Measurements from ENCODE around the gene HDAC10.
"Not testable (repeated sequence)": the region's sequence is repeated elsewhere in the genome, so short reads cannot be mapped to it uniquely, and the experiment has no call there.

HDAC10 gene

DNA sequence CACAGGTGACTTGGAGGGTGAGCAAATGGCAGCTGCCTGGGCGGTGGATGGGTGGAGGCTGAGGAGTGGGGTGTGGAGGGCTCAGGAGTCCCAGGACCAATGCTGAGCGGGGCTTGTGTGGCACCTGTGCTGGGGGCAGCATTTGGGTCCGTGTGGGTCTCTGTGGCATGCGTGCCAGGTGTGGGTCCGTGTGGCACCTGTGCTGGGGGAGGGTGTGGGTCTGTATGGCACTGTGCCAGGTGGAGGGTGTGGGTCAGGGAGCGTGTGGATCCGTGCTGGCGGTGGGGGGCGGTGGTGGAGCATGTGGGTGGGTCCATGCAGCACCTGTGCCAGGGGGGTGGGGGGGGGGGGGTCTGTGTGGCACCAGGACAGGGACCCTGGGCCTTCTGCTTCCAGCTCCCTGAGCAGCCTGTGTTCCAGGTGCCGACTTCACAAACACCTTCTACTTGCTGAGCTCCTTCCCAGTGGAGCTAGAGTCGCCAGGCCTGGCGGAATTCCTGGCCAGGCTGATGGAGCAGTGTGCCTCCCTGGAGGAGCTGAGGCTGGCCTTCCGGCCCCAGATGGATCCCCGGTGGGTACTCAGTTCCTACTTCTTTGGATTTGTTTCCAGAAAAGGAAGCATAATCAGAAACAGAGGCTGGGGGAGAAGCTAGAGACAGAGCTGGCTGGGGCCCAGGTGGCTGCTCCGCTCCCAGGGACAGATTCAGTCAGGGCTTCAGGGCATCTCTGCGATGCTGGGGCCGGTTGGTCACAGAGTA lies 35.6 kb downstream of the HDAC10 start:
- no peak for DNase-seq

DNA sequence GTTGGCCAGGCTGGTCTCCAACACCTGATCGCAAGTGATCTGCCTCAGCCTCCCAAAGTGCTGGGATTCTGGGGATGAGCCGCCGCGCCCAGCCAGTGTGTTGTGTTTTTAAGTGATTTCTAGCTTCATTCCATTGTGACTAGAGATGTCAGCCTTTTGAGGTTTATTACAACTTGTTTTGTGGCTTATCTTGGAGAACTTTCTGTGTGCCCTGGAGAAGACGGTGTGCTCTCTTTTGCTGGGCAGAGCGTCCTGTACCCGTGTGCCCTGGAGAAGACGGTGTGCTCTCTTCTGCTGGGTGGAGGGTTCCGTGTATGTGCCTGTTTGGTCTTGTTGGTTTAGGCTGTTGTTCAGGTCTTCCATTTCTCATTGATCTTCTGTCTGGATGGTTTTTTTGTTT lies 37.8 kb downstream of the HDAC10 start:
- DNase-seq, result no peak

DNA sequence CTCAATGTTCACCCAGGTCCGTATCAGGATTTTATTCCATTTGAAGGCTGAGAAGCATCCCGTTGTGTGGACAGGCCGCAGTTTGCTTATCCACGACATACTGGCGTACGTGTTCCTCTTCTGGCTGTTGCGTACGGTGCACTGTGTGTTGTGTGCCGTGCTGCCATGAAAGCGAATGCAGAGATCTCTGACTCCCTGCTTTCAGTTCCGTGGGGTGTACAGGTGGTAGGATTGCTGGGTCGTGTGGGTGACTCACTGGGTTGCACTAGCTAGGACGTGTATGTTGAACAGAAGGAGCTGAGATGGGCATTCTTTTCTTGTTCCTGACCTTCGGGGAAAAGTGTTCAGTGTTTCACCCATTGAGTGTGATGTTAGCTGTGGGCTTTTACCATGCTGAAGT lies 39.9 kb downstream of the HDAC10 start:
- DNase-seq, result no peak

DNA sequence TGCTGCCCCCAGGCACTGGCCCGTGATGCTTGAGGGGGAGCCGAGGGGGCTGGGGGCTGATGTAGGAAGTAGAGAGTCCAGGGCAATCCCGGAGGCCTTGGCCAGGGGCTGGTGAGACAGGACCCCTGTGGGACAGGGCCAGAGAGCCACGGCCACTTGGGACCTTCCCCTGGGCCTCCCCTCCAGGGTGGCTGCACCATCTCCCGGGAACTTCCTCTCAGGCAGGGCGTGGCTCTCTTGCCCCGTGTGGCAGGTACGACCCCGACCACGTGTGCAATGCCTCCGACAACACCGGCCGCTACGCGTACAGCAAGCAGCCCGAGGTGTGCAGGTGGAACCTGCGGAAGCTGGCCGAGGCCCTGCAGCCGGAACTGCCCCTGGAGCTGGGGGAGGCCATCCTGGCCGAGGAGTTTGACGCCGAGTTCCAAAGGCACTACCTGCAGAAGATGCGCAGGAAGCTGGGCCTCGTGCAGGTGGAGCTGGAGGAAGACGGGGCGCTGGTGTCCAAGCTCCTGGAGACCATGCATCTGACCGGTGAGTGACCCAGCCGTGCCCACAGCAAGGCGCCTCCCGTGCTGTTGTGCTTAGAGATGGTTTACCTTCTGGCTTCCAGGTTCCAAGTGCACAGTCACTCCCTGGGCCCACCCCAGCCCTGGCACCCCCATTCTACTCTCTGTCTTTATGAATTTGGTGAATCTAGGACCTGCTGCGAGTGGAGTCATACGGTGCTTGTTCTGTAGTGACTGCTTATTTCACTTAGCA lies 40.5 kb downstream of the HDAC10 start:
- no peak for DNase-seq

DNA sequence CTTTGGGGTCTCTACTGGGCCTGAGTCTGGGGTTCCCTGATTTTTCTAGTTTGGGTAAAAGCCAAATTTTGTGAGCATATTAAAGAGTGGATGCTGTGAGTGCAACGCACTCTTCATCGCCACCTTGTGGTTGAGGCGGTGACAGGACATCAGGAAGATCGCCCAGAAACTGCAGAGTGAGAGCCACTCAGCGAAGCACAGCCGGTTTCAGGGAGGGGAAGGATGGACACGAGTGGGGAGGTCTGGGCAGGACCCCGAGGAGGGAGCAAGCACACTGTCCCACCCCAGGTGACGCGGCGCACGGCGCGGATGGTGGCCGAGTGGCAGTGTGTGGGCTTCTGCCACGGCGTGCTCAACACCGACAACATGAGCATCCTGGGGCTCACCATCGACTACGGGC lies 41.2 kb downstream of the HDAC10 start:
- DNase-seq, result peak; percentile 8

DNA sequence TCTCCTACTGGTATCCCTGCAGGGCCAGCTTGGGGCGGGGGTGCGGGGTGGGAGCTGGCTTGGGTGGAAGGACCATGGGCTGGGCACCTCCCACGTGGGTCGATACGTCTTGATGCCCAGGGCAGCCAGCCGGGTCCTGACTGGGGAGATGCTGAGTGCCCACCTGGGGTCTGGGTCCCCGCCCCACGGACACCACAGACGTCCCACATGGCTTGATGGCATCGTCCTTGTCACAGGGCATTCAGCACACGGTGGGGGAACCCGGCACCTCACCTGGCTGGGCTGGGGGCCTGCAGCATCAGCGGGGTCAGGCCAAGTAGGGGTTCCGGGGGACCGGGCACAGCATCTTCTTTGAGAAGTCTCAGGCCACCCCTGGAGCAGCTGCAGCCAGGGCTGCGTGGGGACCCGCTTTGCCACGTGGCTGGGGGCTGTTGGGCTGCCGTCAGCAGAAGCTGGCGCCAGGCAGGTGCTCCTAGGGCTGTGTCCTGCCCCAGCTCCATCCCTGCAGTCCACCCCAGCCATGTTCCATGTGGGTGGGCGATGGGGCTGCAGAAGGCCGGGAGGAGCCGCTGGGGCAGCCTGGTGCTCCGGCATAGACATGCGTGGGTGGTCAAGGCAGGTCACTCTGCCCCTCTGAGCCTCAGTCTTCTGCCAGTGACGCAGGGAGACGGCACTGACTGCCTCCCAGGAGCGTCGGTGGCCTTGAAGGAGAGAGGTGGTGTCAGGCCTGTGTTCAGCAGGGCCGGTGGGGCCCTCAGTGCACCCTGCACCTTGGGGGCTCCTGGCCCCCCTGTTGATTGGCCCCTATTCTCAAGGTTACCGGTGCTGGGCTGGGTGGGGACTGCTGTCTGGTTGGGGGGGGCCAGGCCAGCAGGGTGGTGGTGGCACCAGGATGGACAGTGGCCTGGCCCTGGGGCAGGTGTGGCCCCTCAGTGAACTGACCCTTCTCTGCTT lies 41.8 kb downstream of the HDAC10 start:
- no peak for DNase-seq

DNA sequence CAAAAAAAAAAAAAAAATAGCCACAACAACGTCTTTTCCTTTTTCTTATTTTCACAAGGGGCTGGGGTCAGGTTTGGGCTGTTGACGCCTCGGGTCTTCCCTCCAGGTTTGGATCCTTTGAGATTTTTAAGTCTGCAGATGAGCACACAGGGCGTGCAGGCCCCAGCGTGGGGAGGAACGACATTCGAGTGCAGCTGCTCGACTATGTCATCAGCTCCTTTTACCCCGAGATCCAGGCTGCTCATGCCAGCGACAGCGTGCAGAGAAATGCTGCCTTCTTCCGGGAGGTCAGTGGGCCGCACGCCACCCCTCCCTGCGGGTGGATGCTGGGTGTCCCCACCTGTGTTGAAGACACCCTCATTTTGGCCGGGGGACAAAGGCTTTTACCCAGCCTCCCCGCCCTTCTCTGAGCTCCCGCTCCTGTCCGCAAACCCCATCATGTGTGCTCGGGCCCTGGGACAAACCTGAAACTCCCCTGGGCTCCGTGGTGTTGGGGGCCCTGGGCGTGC lies 42.6 kb downstream of the HDAC10 start:
- DNase-seq, result no peak

DNA sequence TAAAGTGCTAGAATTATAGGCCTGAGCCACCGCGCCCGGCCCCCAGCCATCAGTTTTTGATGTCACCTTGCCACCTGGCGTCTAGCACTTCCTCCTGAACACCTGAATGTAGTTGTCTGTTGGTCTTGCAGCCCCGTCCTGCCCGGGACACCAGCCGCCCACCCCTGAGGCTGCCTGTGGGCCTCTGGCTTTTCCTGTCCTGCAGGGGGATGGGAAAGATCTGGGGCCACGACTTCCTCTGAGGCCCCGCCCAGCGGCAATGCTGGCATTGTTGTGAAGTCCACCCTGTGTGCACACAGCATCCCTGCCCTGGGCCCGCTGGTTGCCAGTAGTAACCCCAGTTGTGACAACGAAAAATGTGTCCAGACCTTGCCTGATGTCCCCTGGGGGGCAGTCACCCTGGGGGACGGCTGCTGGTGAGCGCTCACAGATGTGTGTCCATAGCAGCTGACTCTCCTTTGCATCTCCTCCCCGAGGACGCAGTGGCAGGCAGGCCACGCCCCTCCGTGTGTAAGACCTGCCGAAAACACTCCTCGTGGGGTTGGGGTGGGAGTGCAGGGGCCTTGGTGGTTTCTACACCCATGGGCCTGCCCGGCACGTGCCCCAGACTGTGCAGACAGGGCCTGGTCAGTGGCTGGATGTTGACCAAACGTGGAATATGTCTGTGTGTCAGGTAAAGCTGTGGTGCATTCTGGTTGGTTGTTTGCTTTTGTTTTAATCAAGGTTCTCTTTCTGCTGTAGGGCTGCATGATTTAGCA lies 43.5 kb downstream of the HDAC10 start:
- DNase-seq, result no peak

DNA sequence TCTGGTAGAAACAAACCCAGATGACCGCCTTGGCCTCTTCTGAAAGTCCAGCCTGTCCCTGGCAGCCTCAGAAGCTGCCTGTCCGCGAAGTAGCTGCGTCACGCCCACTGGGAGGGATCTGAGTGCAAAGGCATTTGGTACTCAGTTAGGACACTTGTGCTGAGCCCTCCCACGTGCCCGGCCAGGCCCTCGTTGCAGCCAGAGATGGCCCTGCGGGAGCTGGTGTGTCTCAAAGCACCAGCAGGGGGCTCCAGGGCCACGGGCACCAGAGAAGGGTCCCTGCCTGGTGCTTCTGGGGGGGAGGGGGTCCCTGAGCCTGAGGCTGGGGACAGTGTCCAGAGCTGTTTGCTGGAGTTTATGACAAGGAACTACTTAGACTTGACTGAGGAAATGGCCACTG lies 44.5 kb downstream of the HDAC10 start:
- no peak for DNase-seq

DNA sequence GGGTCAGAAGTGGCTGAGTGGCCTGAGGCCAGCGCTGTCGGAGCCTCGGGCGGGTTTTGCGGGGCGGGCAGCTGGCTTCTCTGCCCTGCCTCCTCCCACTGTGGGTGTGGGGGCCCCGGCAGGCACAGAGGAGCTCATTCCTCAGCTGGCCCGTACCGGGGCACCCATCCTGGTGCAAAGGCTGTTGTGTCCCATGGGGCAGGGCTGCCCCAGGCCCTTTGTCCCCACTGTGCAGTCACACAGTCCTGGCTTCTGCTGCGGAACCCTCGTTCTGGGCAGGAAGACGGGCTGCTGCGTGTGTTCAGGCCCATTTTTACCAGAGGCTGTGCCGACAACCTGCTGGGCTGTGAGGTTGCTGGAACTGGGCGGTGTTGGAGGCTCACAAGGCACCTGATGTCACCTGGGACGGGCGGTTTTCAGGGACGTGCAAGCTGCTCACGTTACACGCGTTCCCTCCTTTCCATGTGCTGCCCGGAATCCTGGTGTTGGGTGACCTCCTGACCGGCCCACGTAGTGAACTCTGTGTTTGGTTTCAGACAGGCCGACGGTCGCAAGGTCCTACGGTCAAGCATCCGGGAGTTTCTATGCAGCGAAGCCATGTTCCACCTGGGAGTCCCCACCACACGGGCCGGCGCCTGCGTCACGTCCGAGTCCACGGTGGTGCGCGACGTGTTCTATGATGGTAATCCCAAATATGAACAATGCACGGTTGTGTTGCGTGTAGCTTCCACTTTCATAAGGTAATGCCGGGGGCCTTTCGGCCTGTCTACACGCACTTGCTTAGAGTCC lies 45.1 kb downstream of the HDAC10 start:
- no peak for DNase-seq

DNA sequence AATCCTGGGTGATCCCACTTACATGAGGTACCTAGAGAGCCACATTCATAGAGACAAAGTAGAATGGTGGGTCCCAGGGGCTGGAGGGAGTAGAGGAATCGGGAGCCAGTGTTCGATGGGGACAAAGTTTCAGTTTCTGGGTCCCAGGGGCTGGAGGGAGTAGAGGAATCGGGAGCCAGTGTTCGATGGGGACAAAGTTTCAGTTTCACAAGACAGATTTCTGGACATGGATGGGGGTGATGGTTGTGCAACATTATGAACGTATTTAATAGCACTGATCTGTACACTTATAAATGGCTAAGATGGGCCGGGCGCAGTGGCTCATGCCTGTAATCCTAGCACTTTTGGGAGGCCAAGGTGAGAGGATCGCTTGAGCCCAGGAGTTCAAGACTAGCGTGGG lies 46.1 kb downstream of the HDAC10 start:
- not testable (repeated sequence) for DNase-seq

DNA sequence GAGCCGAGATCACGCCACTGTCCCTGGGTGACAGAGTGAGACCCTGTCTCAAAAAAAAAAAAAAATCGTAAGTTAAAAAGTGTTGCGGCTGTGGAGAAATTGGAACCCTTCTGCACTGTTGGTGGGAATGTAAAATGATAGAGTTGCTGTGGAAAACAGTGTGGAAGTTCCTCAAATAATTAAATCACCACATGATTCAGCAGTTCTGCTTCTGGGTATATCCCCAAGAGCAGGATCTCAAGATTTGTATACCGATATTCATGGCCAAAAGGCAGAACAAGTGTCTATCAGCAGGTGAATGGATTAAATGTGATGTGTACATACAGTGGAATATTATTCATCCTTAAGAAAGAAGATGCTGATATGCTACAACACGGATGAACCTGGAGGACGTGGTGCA lies 46.5 kb downstream of the HDAC10 start:
- no peak for DNase-seq

DNA sequence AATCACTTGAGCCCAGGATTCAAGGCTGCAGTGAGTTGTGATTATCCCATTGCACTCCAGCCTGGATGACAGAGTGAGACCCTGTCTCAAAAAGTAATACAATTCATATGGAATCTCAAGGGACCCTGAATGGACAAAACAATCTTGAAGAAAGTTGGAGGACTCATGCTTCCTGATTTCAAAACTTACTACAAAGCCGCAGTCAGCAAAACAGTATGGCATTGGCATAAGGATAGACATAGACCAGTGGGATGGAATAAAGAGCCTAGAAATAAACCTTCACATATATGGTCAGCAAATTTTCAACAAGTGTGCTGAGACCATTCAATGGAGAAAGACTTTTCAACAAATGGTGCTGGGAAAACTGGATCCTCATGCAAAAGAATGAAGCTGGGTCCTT lies 47.8 kb downstream of the HDAC10 start:
- no peak for DNase-seq

DNA sequence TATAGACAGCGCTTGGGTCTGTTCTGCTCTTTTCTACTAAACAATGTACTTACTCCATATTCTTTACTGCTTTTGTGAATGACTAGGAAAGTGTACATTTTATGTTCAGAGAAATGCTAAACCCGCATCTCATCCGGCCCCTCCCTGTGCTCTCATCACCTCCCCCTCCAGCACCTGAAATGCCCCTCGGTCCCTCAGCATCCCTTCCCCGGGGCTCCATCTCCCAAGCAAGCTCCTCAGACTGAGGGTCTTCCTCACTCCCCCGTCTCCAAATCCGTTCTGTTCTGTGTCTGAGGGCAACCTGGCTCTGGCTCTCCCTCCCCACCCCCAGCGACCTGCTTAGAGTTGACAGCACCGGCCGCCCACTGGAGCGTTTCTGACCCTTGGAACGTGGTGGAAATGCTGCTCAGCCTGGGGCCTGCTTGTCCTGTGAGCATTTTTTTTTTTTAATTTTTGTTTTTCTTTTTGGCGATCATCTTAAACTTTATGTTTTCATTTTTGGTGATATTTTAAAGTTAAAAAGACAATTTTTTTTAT lies 48.9 kb downstream of the HDAC10 start:
- no peak for DNase-seq

DNA sequence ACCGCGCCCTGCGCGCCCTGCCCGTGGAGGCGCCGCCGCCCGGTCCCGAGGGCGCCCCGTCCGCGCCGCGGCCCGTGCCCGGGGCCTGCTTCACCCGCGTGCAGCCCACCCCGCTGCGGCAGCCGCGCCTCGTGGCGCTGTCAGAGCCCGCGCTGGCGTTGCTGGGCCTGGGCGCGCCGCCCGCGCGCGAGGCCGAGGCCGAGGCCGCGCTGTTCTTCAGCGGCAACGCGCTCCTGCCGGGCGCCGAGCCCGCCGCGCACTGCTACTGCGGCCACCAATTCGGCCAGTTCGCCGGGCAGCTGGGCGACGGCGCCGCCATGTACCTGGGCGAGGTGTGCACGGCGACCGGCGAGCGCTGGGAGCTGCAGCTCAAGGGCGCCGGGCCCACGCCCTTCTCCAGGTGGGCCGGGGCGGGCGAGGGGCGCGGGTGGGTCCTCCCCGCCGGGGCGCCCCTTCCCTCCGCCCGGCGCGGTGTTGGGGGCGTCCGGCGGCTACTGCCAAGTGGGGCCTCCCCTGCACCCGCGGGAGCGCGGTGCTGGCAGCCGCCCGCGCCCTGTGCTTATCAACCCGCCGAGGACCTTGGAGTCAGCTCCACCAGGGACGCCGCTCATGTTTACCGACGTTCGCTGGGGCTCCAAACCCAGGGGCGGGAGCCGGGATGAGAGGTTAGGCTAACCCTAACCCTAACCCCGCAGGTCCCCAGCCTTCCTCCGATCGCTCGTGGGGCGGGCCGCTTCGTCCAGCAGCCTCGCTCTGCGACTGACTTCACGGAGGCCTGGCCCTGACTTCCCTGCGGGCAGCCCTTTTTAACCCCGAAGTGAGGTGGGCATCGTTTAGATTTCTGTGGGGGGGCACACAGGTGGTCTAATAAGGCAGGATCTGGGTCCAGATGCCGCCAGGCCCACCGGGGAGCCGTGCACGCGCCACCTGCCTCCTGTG lies 49.6 kb downstream of the HDAC10 start:
- no peak for DNase-seq

DNA sequence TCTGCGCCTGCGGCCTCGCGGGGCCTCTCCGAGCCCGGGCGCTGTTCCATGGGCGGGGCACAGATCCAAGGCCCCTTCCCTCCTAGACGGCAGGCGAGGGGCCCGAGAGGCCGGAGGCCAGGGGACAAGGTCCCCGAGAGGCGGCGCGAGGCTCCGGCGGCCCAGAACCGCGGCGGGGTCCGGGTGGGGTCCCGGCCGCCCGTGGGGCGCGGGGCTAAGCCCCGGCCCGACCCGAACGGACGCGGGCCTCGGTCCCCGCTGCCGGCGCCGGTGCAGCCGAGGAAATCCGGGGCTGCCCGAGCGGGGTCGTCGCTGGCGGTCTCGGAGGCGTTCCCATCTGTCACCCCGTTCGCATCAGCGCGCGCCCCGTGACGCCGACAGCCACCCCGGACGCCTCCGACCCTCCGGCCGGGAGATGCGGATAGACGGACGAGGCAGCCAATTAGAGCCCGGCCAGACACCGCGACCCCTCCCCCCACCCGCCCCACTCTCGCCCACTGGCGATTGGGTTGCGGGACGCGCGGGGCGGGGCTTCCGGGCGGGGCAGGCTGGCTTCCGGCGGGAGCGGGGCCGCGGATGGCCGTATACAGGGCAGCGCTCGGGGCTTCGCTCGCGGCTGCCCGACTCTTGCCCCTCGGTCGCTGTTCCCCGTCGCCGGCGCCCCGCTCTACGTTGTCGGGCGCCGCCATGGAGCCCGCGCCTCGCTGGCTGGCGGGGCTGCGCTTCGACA lies 50.4 kb downstream of the HDAC10 start, which contains the start of gene SELENOO:
TSS of gene SELENOO (plus strand) at position 551 of the 730 bp plus-strand sequence. CDS start at position 577, 26 bp downstream.
- peak; percentile 65 for DNase-seq

DNA sequence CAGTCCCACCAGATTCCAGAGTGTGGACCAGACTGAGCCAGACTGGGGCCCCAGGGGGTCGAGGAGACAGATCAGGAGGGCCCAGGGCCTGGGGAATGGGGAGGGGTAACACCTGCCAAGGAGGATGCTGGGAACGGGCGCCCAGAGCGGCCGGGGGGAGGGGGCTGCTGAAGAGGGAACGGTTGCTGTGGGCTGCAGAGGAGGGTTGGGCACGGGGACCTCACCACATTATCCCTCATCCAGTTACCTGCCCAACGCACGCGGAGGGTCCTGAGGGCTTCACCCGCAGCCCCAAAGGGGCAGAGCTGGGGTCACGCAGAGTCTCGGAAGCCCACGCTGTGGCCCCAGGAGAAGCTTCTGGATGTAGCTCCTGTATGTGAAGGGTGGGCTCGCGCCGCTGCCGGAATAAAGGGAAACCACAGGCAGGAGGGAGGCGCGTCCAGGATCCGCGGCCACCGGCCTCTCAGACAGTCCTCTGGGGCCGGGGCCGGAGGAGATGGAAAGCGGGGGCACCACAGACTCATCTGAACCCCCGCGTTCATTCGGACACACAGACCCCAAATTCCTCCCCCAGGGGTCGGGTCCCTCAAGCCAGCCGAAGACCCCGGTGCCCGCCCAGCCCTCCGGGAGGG lies 51.1 kb downstream of the HDAC10 start:
- DNase-seq, result no peak

DNA sequence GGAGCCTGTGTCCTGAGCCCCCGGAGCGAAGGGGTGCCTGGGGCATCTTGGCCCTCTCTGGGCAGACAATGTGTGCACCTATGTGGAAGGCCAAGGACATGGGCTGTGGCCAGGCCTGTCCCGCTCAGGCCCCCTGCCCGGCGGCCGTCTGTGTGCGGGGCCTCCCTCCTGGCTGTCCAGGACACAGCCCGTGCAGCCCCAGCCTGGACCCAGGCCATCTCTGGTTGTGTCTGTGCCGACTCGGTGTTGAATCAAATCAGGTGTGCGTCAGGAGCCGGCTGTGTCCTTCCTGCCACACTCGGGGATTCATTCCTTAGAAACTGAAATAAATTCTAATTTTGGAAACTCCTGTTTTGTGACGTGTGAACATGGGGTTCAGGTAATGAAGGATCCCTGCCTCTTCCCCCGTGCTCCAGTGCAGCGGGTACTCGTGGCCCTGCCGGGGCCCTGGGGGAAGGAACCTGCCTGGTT lies 51.8 kb downstream of the HDAC10 start:
- DNase-seq, result no peak

DNA sequence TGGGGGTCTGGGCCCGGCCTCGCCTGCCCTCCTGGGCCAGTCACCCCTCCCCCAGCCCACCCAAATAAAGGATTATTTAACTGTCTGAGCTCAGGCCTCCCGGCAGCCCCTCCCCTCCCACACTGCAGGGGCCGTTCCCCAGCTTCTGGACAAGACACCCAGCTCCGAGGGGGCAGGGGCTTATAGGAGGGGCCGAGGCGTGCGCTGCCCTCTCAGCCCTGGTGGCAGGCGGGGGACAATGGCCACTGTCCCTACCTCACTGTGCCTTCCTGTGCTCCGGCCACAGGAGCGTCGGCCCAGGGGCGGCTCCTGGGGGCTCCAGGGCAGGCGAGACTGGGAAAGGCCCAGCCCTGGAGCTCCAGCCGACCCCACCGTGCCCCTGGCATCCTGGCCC lies 52.4 kb downstream of the HDAC10 start:
- DNase-seq, result no peak

All from NCI-H2029 (cell line).